ENCODE data around the gene CUL2.
"Not testable (repeated sequence)": the region's sequence is repeated elsewhere in the genome, so short reads cannot be mapped to it uniquely, and the experiment has no call there.

Gene CUL2

GRCh38 chr10:35089611-35090161 lies 455 bp downstream of the CUL2 start:
- peak; percentile 44 for DNase-seq (ENCODE audit: low read depth)
- peak overlapping the region; percentile 86 for H3K4me3 ChIP-seq (ENCODE audit: control insufficient read depth, low read depth, low read length)
- no peak for TF ChIP-seq CTCF (conservative IDR thresholded peaks at IDR 0.05; ENCODE audit: control insufficient read depth, insufficient read depth, low read depth, low read length)

GRCh38 chr10:35083242-35083641 lies 6.9 kb downstream of the CUL2 start:
- no peak for DNase-seq (ENCODE audit: low read depth)
- no peak for TF ChIP-seq CTCF (conservative IDR thresholded peaks at IDR 0.05; ENCODE audit: control insufficient read depth, insufficient read depth, low read depth, low read length)
- no peak overlapping the region for H3K4me3 ChIP-seq (ENCODE audit: control insufficient read depth, low read depth, low read length)

GRCh38 chr10:35080261-35080660 lies 9.9 kb downstream of the CUL2 start:
- not testable (repeated sequence) for H3K4me3 ChIP-seq (ENCODE audit: control insufficient read depth, low read depth, low read length)

GRCh38 chr10:35079763-35080162 lies 10.4 kb downstream of the CUL2 start:
- no peak for TF ChIP-seq CTCF (conservative IDR thresholded peaks at IDR 0.05; ENCODE audit: control insufficient read depth, insufficient read depth, low read depth, low read length)
- no peak overlapping the region for H3K4me3 ChIP-seq (ENCODE audit: control insufficient read depth, low read depth, low read length)
- peak; percentile 85 for DNase-seq (ENCODE audit: low read depth)

More at GRCh38 chr10:35080261-35080660, 9.9 kb downstream of the CUL2 start:
- not testable (repeated sequence) for DNase-seq (ENCODE audit: low read depth)

GRCh38 chr10:35079265-35079664 lies 10.9 kb downstream of the CUL2 start:
- DNase-seq (ENCODE audit: low read depth) = no peak

GRCh38 chr10:35075228-35075627 lies 14.9 kb downstream of the CUL2 start:
- no peak for TF ChIP-seq CTCF (conservative IDR thresholded peaks at IDR 0.05; ENCODE audit: control insufficient read depth, insufficient read depth, low read depth, low read length)
- H3K4me3 ChIP-seq (ENCODE audit: control insufficient read depth, low read depth, low read length) = no peak overlapping the region
- no peak for DNase-seq (ENCODE audit: low read depth)

More at GRCh38 chr10:35079265-35079664, 10.9 kb downstream of the CUL2 start:
- TF ChIP-seq CTCF (conservative IDR thresholded peaks at IDR 0.05; ENCODE audit: control insufficient read depth, insufficient read depth, low read depth, low read length) = no peak
- H3K4me3 ChIP-seq (ENCODE audit: control insufficient read depth, low read depth, low read length) = no peak overlapping the region

GRCh38 chr10:35074266-35074665 lies 15.9 kb downstream of the CUL2 start:
- TF ChIP-seq CTCF (conservative IDR thresholded peaks at IDR 0.05; ENCODE audit: control insufficient read depth, insufficient read depth, low read depth, low read length) = no peak

More at GRCh38 chr10:35074266-35074665, 15.9 kb downstream of the CUL2 start:
- peak; percentile 41 for DNase-seq (ENCODE audit: low read depth)
- no peak overlapping the region for H3K4me3 ChIP-seq (ENCODE audit: control insufficient read depth, low read depth, low read length)

All from fibroblast of mammary gland (primary cell).